Measurements from ENCODE around the gene PIKFYVE. TPM values are rescaled to one million over a fixed set of nuclear protein-coding genes. Genes with fewer than 3 reads are reported as not detected.

The PIKFYVE gene
- total and polyA plus RNA-seq, 10 of the 15 experiments (the other 5 are each of a cell fraction or from before 2014, with no cell fraction given) = 5.2 to 41.7 (median 19.6) TPM

DNA sequence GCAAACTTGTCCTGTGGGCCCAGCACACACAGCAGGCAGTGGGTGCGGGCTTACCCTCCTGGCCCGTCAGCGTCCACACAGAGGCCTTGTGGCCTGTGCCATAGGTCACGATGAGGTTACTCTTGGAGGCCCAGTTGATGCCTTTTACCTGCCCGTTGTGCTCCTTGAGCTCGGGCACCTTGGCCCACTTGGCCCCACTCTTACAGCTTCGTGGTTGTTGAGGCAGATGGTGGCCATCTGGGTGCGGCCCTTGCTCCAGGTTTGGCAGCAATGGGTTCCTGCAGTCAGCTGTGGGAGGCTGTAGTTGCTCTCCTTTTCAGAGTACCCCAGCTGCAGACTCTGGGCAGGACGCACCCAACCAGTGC is 95.0 kb downstream of the PIKFYVE start:
- WGBS (ENCODE audit: insufficient coverage, insufficient replicate concordance, low lambda C conversion rate, missing lambda C conversion rate) = 95% methylated on average over 9 of the region's 9 CpGs
- no peaks in the 10 kb centered on the region for H4K20me1 ChIP-seq (ENCODE audit: control insufficient read depth, insufficient read depth)
- no peaks in the 10 kb centered on the region for H3K27me3 ChIP-seq (replicated peaks in 1 of 2; ENCODE audit: control insufficient read depth in 2 of 2, insufficient read depth in 2 of 2, low read length in 1 of 2)
- H3K4me1 ChIP-seq (ENCODE audit: control insufficient read depth, insufficient read depth, low read length) = no peaks in the 10 kb centered on the region
- SMC1A ChIA-PET (ENCODE audit: uncharacterized antibody, unreplicated experiment) = interaction anchor here (0.6 to 1.0 kb wide), 2 partner anchors 35 to 380 kb away, joined by 3 to 4 read pairs; no protein-coding TSS in a partner anchor
- ATAC-seq (no peak), DNase-seq (ENCODE audit: low read depth, low spot score) (no peak), FAIRE-seq (no peak)
- H3K4me2 ChIP-seq (ENCODE audit: control insufficient read depth, insufficient read depth) = no peak overlapping the region
- TF ChIP-seq PAX5 (IDR thresholded peaks at IDR 0.05; ENCODE audit: borderline replicate concordance, low read depth, low read length) = no peak
- no peak for TF ChIP-seq MTA2 (IDR thresholded peaks at IDR 0.05; ENCODE audit: low read depth)
- TF ChIP-seq, protein P1, sequence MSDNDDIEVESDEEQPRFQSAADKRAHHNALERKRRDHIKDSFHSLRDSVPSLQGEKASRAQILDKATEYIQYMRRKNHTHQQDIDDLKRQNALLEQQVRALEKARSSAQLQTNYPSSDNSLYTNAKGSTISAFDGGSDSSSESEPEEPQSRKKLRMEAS (IDR thresholded peaks at IDR 0.05; ENCODE audit: low read depth, low read length) = no peak
- TF ChIP-seq HDAC6 (IDR thresholded peaks at IDR 0.05; ENCODE audit: unreplicated experiment) = no peak
- no peak for TF ChIP-seq NFIC (IDR thresholded peaks at IDR 0.05; ENCODE audit: low read depth, low read length)
- CTCF ChIA-PET = no interaction called here
- peaks cover 0 to 14% of the 10 kb centered on the region in 2 experiments; a peak in 2 of 4 replicates for H3K36me3 ChIP-seq (ENCODE audit: control insufficient read depth in 2 of 2, insufficient read depth in 2 of 2, low read length in 1 of 2)
- H3K79me2 ChIP-seq (ENCODE audit: control insufficient read depth, insufficient read depth, low read length) = no peaks in the 10 kb centered on the region
- no peak overlapping the region for H2AFZ ChIP-seq (ENCODE audit: control insufficient read depth, low read depth, low read length)
- no peak overlapping the region for H3K9ac ChIP-seq (ENCODE audit: control insufficient read depth, insufficient read depth, low read length)
- RAD21 ChIA-PET (ENCODE audit: unreplicated experiment) = no interaction called here
- no TSS peak for BruUV-seq (replicated peaks)
- no peak overlapping the region for H3K4me3 ChIP-seq
- peaks cover 3% of the 10 kb centered on the region; the same call in 2 of the 3 replicates for H3K9me3 ChIP-seq (replicated peaks; ENCODE audit: control insufficient read depth, insufficient read depth, low read length)
- POLR2A ChIA-PET = no interaction called here
- in situ Hi-C loops (cut with MboI) (no loop called here), intact Hi-C loops (cut with micrococcal nuclease; ENCODE audit: unreplicated experiment) (loop anchor here (5.0 kb wide), 1 partner anchor 94 kb away; the partner anchor contains the start of gene PIKFYVE)
- H3K27ac ChIP-seq (ENCODE audit: control insufficient read depth, insufficient read depth) = no peak overlapping the region

GRCh38 chr2:208363485-208363884 is 97.4 kb downstream of the PIKFYVE start:
- intact Hi-C loops (cut with micrococcal nuclease; ENCODE audit: unreplicated experiment) (loop anchor here (5.0 kb wide), 1 partner anchor 96 kb away; the partner anchor contains the start of gene PIKFYVE), in situ Hi-C loops (cut with MboI) (no loop called here)
- no peaks in the 10 kb centered on the region for H4K20me1 ChIP-seq (ENCODE audit: control insufficient read depth, insufficient read depth)
- ChIA-PET POLR2A (interaction anchor here (0.6 kb wide), 1 partner anchor 18 kb away, joined by 3 read pairs; no protein-coding TSS in a partner anchor), RAD21 (ENCODE audit: unreplicated experiment) (no interaction called here), SMC1A (ENCODE audit: uncharacterized antibody, unreplicated experiment) (no interaction called here), CTCF (no interaction called here)
- H3K4me2 ChIP-seq (ENCODE audit: control insufficient read depth, insufficient read depth) = no peak overlapping the region
- no peak for FAIRE-seq
- no peaks in the 10 kb centered on the region; the same call in 1 of the 2 replicates for H3K4me1 ChIP-seq (ENCODE audit: control insufficient read depth, insufficient read depth, low read length)
- H3K27ac ChIP-seq (ENCODE audit: control insufficient read depth, insufficient read depth) = no peak overlapping the region
- peaks cover 3% of the 10 kb centered on the region; the same call in 2 of the 3 replicates for H3K9me3 ChIP-seq (replicated peaks; ENCODE audit: control insufficient read depth, insufficient read depth, low read length)
- no peaks in the 10 kb centered on the region for H3K79me2 ChIP-seq (ENCODE audit: control insufficient read depth, insufficient read depth, low read length)
- no TSS peak for BruUV-seq (replicated peaks)
- H2AFZ ChIP-seq (ENCODE audit: control insufficient read depth, low read depth, low read length) = no peak overlapping the region
- H3K9ac ChIP-seq (ENCODE audit: control insufficient read depth, insufficient read depth, low read length) = no peak overlapping the region
- peak; percentile 23 for DNase-seq (ENCODE audit: low read depth, low spot score)
- no peaks in the 10 kb centered on the region for H3K27me3 ChIP-seq (replicated peaks in 1 of 2; ENCODE audit: control insufficient read depth in 2 of 2, insufficient read depth in 2 of 2, low read length in 1 of 2)
- peaks cover 0 to 9% of the 10 kb centered on the region in 2 experiments; a peak in 2 of 4 replicates for H3K36me3 ChIP-seq (ENCODE audit: control insufficient read depth in 2 of 2, insufficient read depth in 2 of 2, low read length in 1 of 2)
- peak; percentile 75 for ATAC-seq
- 0% methylated on average over 2 of the region's 2 CpGs for WGBS (ENCODE audit: insufficient coverage, insufficient replicate concordance, low lambda C conversion rate, missing lambda C conversion rate)
- no peak overlapping the region for H3K4me3 ChIP-seq
- TF ChIP-seq NFYA (IDR thresholded peaks at IDR 0.05; ENCODE audit: borderline replicate concordance, low read depth, low read length) = no peak
- TF ChIP-seq ATF7 (IDR thresholded peaks at IDR 0.05; ENCODE audit: low read depth) = peak; percentile 40; the same call in 1 of the 2 replicates
- peak; percentile 66; the same call in 1 of the 2 replicates for TF ChIP-seq BCL11A (IDR thresholded peaks at IDR 0.05; ENCODE audit: low read depth, low read length)
- TF ChIP-seq HCFC1 (IDR thresholded peaks at IDR 0.05; ENCODE audit: low read length) = no peak
- TF ChIP-seq ZNF622 (IDR thresholded peaks at IDR 0.05) = no peak
- TF ChIP-seq RUNX3 (IDR thresholded peaks at IDR 0.05; ENCODE audit: low read length) = peak; percentile 69
- peak; percentile 52; the same call in 1 of the 2 replicates for TF ChIP-seq ZNF24 (IDR thresholded peaks at IDR 0.05)
- no peak for TF ChIP-seq BACH1 (IDR thresholded peaks at IDR 0.05; ENCODE audit: borderline replicate concordance)
- TF ChIP-seq IKZF2 (IDR thresholded peaks at IDR 0.05) = peak; percentile 30 to 33; a peak in 1 of 4 replicates
- no peak for TF ChIP-seq IKZF1 (conservative IDR thresholded peaks at IDR 0.05)
- peak; percentile 41; the same call in 1 of the 2 replicates for TF ChIP-seq DPF2 (IDR thresholded peaks at IDR 0.05)
- TF ChIP-seq MEF2B (IDR thresholded peaks at IDR 0.05; ENCODE audit: partially characterized antibody, poor library complexity, severe bottlenecking) = peak; percentile 34

All from GM12878 (cell line).